WTC11 (cell line): ENCODE data around the gene RBMS1. TPM values are rescaled to one million over a fixed set of nuclear protein-coding genes. Genes with fewer than 3 reads are reported as not detected.

Experiments
- ATAC-seq: fragments of 200-7000 bp; cut with Tn5 transposase; 2 replicates; pipeline ENCODE4 v1.10.0; 2021; ENCODE audit warnings: mild to moderate bottlenecking, moderate library complexity
- CTCF ChIA-PET: fragments of 300-600 bp; sonication (Branson Sonifier 250); formaldehyde crosslinking; loops from one replicate; lab custom pipeline; 2021; ENCODE audit warnings: antibody characterized with exemption; lab: Charles Lee
- POLR2A ChIA-PET: fragments of 350-600 bp; sonication (Branson Sonifier 250); formaldehyde crosslinking; loops from one replicate; lab custom pipeline; 2021; ENCODE audit warnings: antibody characterized with exemption; lab: Charles Lee
- DNase-seq: peaks from one replicate; pipeline ENCODE4 v3.0.0; 2021; ENCODE audit warnings: low spot score
- H3K27ac Mint-ChIP-seq: 2 replicates; pipeline ENCODE4 v1.8.0; 2021; ENCODE audit warnings: mixed read lengths
- H3K27me3 Mint-ChIP-seq: 2 replicates; pipeline ENCODE4 v1.8.0; 2021; ENCODE audit warnings: low read depth, mild to moderate bottlenecking, moderate library complexity, mixed read lengths
- H3K36me3 Mint-ChIP-seq: 2 replicates; pipeline ENCODE4 v1.8.0; 2021; ENCODE audit warnings: mixed read lengths
- H3K4me1 Mint-ChIP-seq: 2 replicates; pipeline ENCODE4 v1.8.0; 2022; ENCODE audit warnings: mixed read lengths
- H3K4me3 Mint-ChIP-seq: 2 replicates; pipeline ENCODE4 v1.8.0; 2021; ENCODE audit warnings: mild to moderate bottlenecking, moderate library complexity, mixed read lengths
- H3K9me3 Mint-ChIP-seq: 2 replicates; pipeline ENCODE4 v1.8.0; 2021; ENCODE audit warnings: mixed read lengths
- AFF4 ChIP-seq: sonication (generic); formaldehyde crosslinking; IDR thresholded peaks from 2 replicates; pipeline ENCODE4 v1.8.1; 2023; ENCODE audit warnings: mild to moderate bottlenecking, missing genetic modification reagents, borderline replicate concordance
- CDX4 ChIP-seq: fragments of 250-450 bp; sonication (Bioruptor Pico); IDR thresholded peaks from 2 replicates; pipeline ENCODE4 v1.9.0; 2021; ENCODE audit warnings: moderate library complexity, mild to moderate bottlenecking, inconsistent platforms, borderline replicate concordance
- E2F1 ChIP-seq: sonication (generic); formaldehyde crosslinking; IDR thresholded peaks from 2 replicates; pipeline ENCODE4 v1.8.0; 2022; ENCODE audit warnings: mild to moderate bottlenecking, missing genetic modification reagents
- E2F4 ChIP-seq: sonication (generic); formaldehyde crosslinking; IDR thresholded peaks from 2 replicates; pipeline ENCODE4 v1.8.1; 2022; ENCODE audit warnings: low read depth, mild to moderate bottlenecking, moderate library complexity, missing genetic modification reagents, borderline replicate concordance
- IRF2 ChIP-seq: sonication (generic); formaldehyde crosslinking; IDR thresholded peaks from 2 replicates; pipeline ENCODE4 v1.8.0; 2022; ENCODE audit warnings: low read depth, missing genetic modification reagents, borderline replicate concordance
- NFATC4 ChIP-seq: fragments of 250-450 bp; sonication (Bioruptor Pico); IDR thresholded peaks from 2 replicates; pipeline ENCODE4 v1.9.0; 2021; ENCODE audit warnings: mild to moderate bottlenecking
- NFE2L1 ChIP-seq: sonication (generic); formaldehyde crosslinking; IDR thresholded peaks from 2 replicates; pipeline ENCODE4 v1.8.1; 2023; ENCODE audit warnings: missing genetic modification reagents
- OVOL2 ChIP-seq: fragments of 250-450 bp; sonication (Bioruptor Pico); IDR thresholded peaks from 2 replicates; pipeline ENCODE4 v1.9.0; 2021; ENCODE audit warnings: mild to moderate bottlenecking, borderline replicate concordance
- SP1 ChIP-seq: sonication (generic); formaldehyde crosslinking; conservative IDR thresholded peaks from 2 replicates; pipeline ENCODE4 v1.8.1; 2022; ENCODE audit warnings: missing genetic modification reagents
- STAT6 ChIP-seq: sonication (generic); formaldehyde crosslinking; conservative IDR thresholded peaks from 2 replicates; pipeline ENCODE4 v1.8.1; 2023; ENCODE audit warnings: mild to moderate bottlenecking, low read depth, missing genetic modification reagents, moderate library complexity
- TEAD1 ChIP-seq: sonication (generic); formaldehyde crosslinking; IDR thresholded peaks from 2 replicates; pipeline ENCODE4 v1.8.0; 2022; ENCODE audit warnings: mild to moderate bottlenecking, missing genetic modification reagents
- ZNF138 ChIP-seq: sonication (generic); formaldehyde crosslinking; conservative IDR thresholded peaks from 2 replicates; pipeline ENCODE4 v1.8.1; 2022; ENCODE audit warnings: mild to moderate bottlenecking, moderate library complexity, missing genetic modification reagents
- ZNF317 ChIP-seq: sonication (generic); formaldehyde crosslinking; IDR thresholded peaks from 2 replicates; pipeline ENCODE4 v1.8.1; 2023; ENCODE audit warnings: low read depth, mild to moderate bottlenecking, moderate library complexity, missing genetic modification reagents, borderline replicate concordance
- ZNF416 ChIP-seq: fragments of 250-450 bp; sonication (Bioruptor Pico); IDR thresholded peaks from 2 replicates; pipeline ENCODE4 v1.9.0; 2021; ENCODE audit warnings: mild to moderate bottlenecking, inconsistent platforms
- total RNA-seq: library from RNA; stranded (reverse); gene quantifications from 3 replicates; pipeline ENCODE4 v1.2.3, GENCODE V29; 2021

RBMS1 gene
- total RNA-seq, 1 experiment from 2014 or later, result 56.3 TPM

- Mint-ChIP-seq H3K27me3 (no peaks in the 10 kb centered on the region), H3K4me1 (peaks cover 65% of the 10 kb centered on the region)
These were observed 10.9 kb downstream of the RBMS1 start for GRCh38 chr2:160482673-160483072.

GRCh38 chr2:160479269-160479668 lies 14.3 kb downstream of the RBMS1 start:
- TF ChIP-seq AFF4 (CRISPR knock-in tag) (no peak), NFE2L1 (CRISPR knock-in tag) (no peak), E2F4 (CRISPR knock-in tag) (no peak)
- Mint-ChIP-seq H3K27me3 (no peaks in the 10 kb centered on the region), H3K36me3 (no peaks in the 10 kb centered on the region), H3K4me3 (no peak overlapping the region), H3K27ac (peak overlapping the region; percentile 89), H3K9me3 (no peaks in the 10 kb centered on the region), H3K4me1 (peaks cover 58% of the 10 kb centered on the region)
- ATAC-seq (peak; percentile 43), DNase-seq (no peak)
- ChIA-PET POLR2A (no interaction called here), CTCF (interaction anchor here (0.7 to 1.6 kb wide), 3 partner anchors 125 to 209 kb away, joined by 3 read pairs; no protein-coding TSS in a partner anchor)

More at GRCh38 chr2:160482673-160483072, 10.9 kb downstream of the RBMS1 start:
- ChIA-PET POLR2A (no interaction called here), CTCF (no interaction called here)
- no peaks in the 10 kb centered on the region for H3K9me3 Mint-ChIP-seq
- ATAC-seq, result no peak
- H3K36me3 Mint-ChIP-seq, result no peaks in the 10 kb centered on the region
- H3K27ac Mint-ChIP-seq, result peak overlapping the region; percentile 26; the same call in 1 of the 2 replicates
- no peak overlapping the region for H3K4me3 Mint-ChIP-seq
- TF ChIP-seq IRF2, result no peak
- no peak for TF ChIP-seq TEAD1 (CRISPR knock-in tag)
- no peak for TF ChIP-seq STAT6 (CRISPR knock-in tag)
- no peak for TF ChIP-seq ZNF317 (CRISPR knock-in tag)
- TF ChIP-seq OVOL2, result no peak
- TF ChIP-seq SP1, result no peak
- no peak for TF ChIP-seq NFATC4 (CRISPR knock-in tag)
- TF ChIP-seq ZNF416 (CRISPR knock-in tag), result no peak
- TF ChIP-seq CDX4 (CRISPR knock-in tag), result no peak
- no peak for TF ChIP-seq E2F1 (CRISPR knock-in tag)
- no peak for TF ChIP-seq ZNF138
- TF ChIP-seq, all 79 proteins: peak for 0
- DNase-seq, result no peak
